GM21515 (cell line): ENCODE data around the gene C4orf51.
"Not testable (repeated sequence)": the region's sequence is repeated elsewhere in the genome, so short reads cannot be mapped to it uniquely, and the experiment has no call there.

Experiments
- ATAC-seq: cut with Tn5 transposase; IDR thresholded peaks from one replicate; pipeline ENCODE4 v1.9.1; 2021; ENCODE audit not compliant: unreplicated experiment

Gene C4orf51

GRCh38 chr4:145679991-145680455 lies at the start of gene C4orf51:
C4orf51 (plus strand) TSS chr4:145680146; CDS start chr4:145680204, 58 bp downstream.
- no peak for ATAC-seq

- ATAC-seq = no peak
Measured at GRCh38 chr4:145635117-145635516, 44.8 kb upstream of the C4orf51 start.

GRCh38 chr4:145635630-145636029 lies 44.3 kb upstream of the C4orf51 start:
- no peak for ATAC-seq

- ATAC-seq = no peak
Measured at GRCh38 chr4:145639186-145639698, 40.7 kb upstream of the C4orf51 start.

- not testable (repeated sequence) for ATAC-seq
Measured at GRCh38 chr4:145640236-145640635, 39.7 kb upstream of the C4orf51 start.

- no peak for ATAC-seq
Measured at GRCh38 chr4:145643295-145643694, 36.7 kb upstream of the C4orf51 start.

GRCh38 chr4:145644699-145645098 lies 35.2 kb upstream of the C4orf51 start:
- no peak for ATAC-seq

GRCh38 chr4:145656156-145656555 lies 23.8 kb upstream of the C4orf51 start:
- ATAC-seq = no peak

GRCh38 chr4:145660064-145660463 lies 19.9 kb upstream of the C4orf51 start:
- no peak for ATAC-seq

GRCh38 chr4:145663194-145663593 lies 16.8 kb upstream of the C4orf51 start:
- ATAC-seq = no peak

- ATAC-seq = no peak
Measured at GRCh38 chr4:145665773-145666172, 14.2 kb upstream of the C4orf51 start.

GRCh38 chr4:145670422-145670821 lies 9.5 kb upstream of the C4orf51 start:
- no peak for ATAC-seq

GRCh38 chr4:145679520-145679919 lies 426 bp upstream of the C4orf51 start:
- ATAC-seq = no peak

- no peak for ATAC-seq
Measured at GRCh38 chr4:145680902-145681301, 956 bp downstream of the C4orf51 start.

- ATAC-seq = no peak
Measured at GRCh38 chr4:145681518-145681917, 1.6 kb downstream of the C4orf51 start.

GRCh38 chr4:145681956-145682355 lies 2.0 kb downstream of the C4orf51 start:
- ATAC-seq = no peak

- no peak for ATAC-seq
Measured at GRCh38 chr4:145686991-145687390, 7.0 kb downstream of the C4orf51 start.

- no peak for ATAC-seq
Measured at GRCh38 chr4:145690610-145691009, 10.7 kb downstream of the C4orf51 start.

GRCh38 chr4:145691416-145691815 lies 11.5 kb downstream of the C4orf51 start:
- ATAC-seq = not testable (repeated sequence)

GRCh38 chr4:145694929-145695328 lies 15.0 kb downstream of the C4orf51 start:
- no peak for ATAC-seq

GRCh38 chr4:145697332-145697731 lies 17.4 kb downstream of the C4orf51 start:
- ATAC-seq = no peak

- no peak for ATAC-seq
Measured at GRCh38 chr4:145698507-145698906, 18.6 kb downstream of the C4orf51 start.

- no peak for ATAC-seq
Measured at GRCh38 chr4:145703850-145704497, 24.0 kb downstream of the C4orf51 start.
